ENCODE results near the gene ALKBH7. TPM values are rescaled to one million over a fixed set of nuclear protein-coding genes. Genes with fewer than 3 reads are reported as not detected.

ALKBH7 gene
- polyA plus RNA-seq, 1 donor (not counting 4 experiments of a cell fraction or from before 2014, with no cell fraction given): 9.8 TPM

GRCh38 chr19:6416658-6417405 lies 44.2 kb downstream of the ALKBH7 start:
- FAIRE-seq (no peak), DNase-seq (ENCODE audit: low read depth, low spot score) (no peak)
- Histone ChIP-seq H3K4me3 (ENCODE audit: control insufficient read depth in 2 of 3, extremely low read depth in 1 of 3, insufficient read depth in 2 of 3, low read depth in 1 of 3, low read length in 3 of 3) (no peak overlapping the region), H2AFZ (ENCODE audit: control insufficient read depth, low read length) (no peak overlapping the region), H3K27ac (ENCODE audit: control insufficient read depth, insufficient read depth, low read length) (no peak overlapping the region), H3K4me2 (ENCODE audit: control insufficient read depth, extremely low read depth, insufficient read depth, low read depth, low read length) (no peak overlapping the region), H3K27me3 (ENCODE audit: control insufficient read depth, extremely low read depth, insufficient read depth, low read length) (no peaks in the 10 kb centered on the region), H3K9ac (ENCODE audit: control insufficient read depth, extremely low read depth, insufficient read depth, low read length) (no peak overlapping the region), H3K9me1 (ENCODE audit: control insufficient read depth, extremely low read depth, insufficient read depth, low read length) (no peaks in the 10 kb centered on the region), H3K36me3 (ENCODE audit: control insufficient read depth in 2 of 2, extremely low read depth in 1 of 2, insufficient read depth in 2 of 2, low read length in 2 of 2) (peaks cover 42 to 63% of the 10 kb centered on the region in 2 experiments), H4K20me1 (ENCODE audit: control insufficient read depth, extremely low read depth, insufficient read depth, low read length) (no peaks in the 10 kb centered on the region), H3K4me1 (ENCODE audit: control insufficient read depth, extremely low read depth, insufficient read depth, low read length) (no peaks in the 10 kb centered on the region), H3K79me2 (ENCODE audit: control insufficient read depth, insufficient read depth, low read length) (peaks cover 37% of the 10 kb centered on the region), H3K9me3 (ENCODE audit: control insufficient read depth, low read depth, low read length) (no peaks in the 10 kb centered on the region)
- TF ChIP-seq EZH2 (IDR thresholded peaks at IDR 0.05; ENCODE audit: low read length): no peak
- TF ChIP-seq, protein P1, sequence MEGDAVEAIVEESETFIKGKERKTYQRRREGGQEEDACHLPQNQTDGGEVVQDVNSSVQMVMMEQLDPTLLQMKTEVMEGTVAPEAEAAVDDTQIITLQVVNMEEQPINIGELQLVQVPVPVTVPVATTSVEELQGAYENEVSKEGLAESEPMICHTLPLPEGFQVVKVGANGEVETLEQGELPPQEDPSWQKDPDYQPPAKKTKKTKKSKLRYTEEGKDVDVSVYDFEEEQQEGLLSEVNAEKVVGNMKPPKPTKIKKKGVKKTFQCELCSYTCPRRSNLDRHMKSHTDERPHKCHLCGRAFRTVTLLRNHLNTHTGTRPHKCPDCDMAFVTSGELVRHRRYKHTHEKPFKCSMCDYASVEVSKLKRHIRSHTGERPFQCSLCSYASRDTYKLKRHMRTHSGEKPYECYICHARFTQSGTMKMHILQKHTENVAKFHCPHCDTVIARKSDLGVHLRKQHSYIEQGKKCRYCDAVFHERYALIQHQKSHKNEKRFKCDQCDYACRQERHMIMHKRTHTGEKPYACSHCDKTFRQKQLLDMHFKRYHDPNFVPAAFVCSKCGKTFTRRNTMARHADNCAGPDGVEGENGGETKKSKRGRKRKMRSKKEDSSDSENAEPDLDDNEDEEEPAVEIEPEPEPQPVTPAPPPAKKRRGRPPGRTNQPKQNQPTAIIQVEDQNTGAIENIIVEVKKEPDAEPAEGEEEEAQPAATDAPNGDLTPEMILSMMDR (optimal IDR thresholded peaks at IDR 0.05 in 1 of 3, IDR thresholded peaks at IDR 0.05 in 1 of 3, conservative IDR thresholded peaks at IDR 0.05 in 1 of 3; ENCODE audit: extremely low read depth in 1 of 3, insufficient read depth in 2 of 3, low read length in 3 of 3): no peak
- dilution Hi-C loops (cut with MboI; ENCODE audit: extremely low pct_ligation_motif_present, low sequenced_read_pairs): no loop called here

- H2AFZ ChIP-seq (ENCODE audit: control insufficient read depth, low read length): no peak overlapping the region
- peaks cover 2% of the 10 kb centered on the region for H3K4me1 ChIP-seq (ENCODE audit: control insufficient read depth, extremely low read depth, insufficient read depth, low read length)
- peaks cover 43 to 67% of the 10 kb centered on the region in 2 experiments for H3K36me3 ChIP-seq (ENCODE audit: control insufficient read depth in 2 of 2, extremely low read depth in 1 of 2, insufficient read depth in 2 of 2, low read length in 2 of 2)
- FAIRE-seq: no peak
- H3K4me2 ChIP-seq (ENCODE audit: control insufficient read depth, extremely low read depth, insufficient read depth, low read depth, low read length): no peak overlapping the region
- no peak overlapping the region for H3K4me3 ChIP-seq (ENCODE audit: control insufficient read depth in 2 of 3, extremely low read depth in 1 of 3, insufficient read depth in 2 of 3, low read depth in 1 of 3, low read length in 3 of 3)
- H3K9ac ChIP-seq (ENCODE audit: control insufficient read depth, extremely low read depth, insufficient read depth, low read length): no peak overlapping the region
- no peaks in the 10 kb centered on the region for H3K27me3 ChIP-seq (ENCODE audit: control insufficient read depth, extremely low read depth, insufficient read depth, low read length)
- dilution Hi-C loops (cut with MboI; ENCODE audit: extremely low pct_ligation_motif_present, low sequenced_read_pairs): no loop called here
- no peaks in the 10 kb centered on the region for H3K9me3 ChIP-seq (ENCODE audit: control insufficient read depth, low read depth, low read length)
- DNase-seq (ENCODE audit: low read depth, low spot score): no peak
- no peaks in the 10 kb centered on the region for H3K9me1 ChIP-seq (ENCODE audit: control insufficient read depth, extremely low read depth, insufficient read depth, low read length)
- peaks cover 5% of the 10 kb centered on the region for H4K20me1 ChIP-seq (ENCODE audit: control insufficient read depth, extremely low read depth, insufficient read depth, low read length)
- TF ChIP-seq EZH2 (IDR thresholded peaks at IDR 0.05; ENCODE audit: low read length): no peak
- TF ChIP-seq, protein P1 (optimal IDR thresholded peaks at IDR 0.05 in 1 of 3, IDR thresholded peaks at IDR 0.05 in 1 of 3, conservative IDR thresholded peaks at IDR 0.05 in 1 of 3; ENCODE audit: extremely low read depth in 1 of 3, insufficient read depth in 2 of 3, low read length in 3 of 3): peak in 1 of 3 experiments; percentile 41
- H3K79me2 ChIP-seq (ENCODE audit: control insufficient read depth, insufficient read depth, low read length): peaks cover 48% of the 10 kb centered on the region
- no peak overlapping the region for H3K27ac ChIP-seq (ENCODE audit: control insufficient read depth, insufficient read depth, low read length)
Observed at GRCh38 chr19:6417713-6418561, 45.3 kb downstream of the ALKBH7 start.

All from keratinocyte (primary cell).